OCI-M1 (cell line): ENCODE data around the gene DENND2C.

Source experiments
- DNase-seq: peaks from one replicate; lab custom pipeline; 2025; lab: John Stamatoyannopoulos, UW

DENND2C gene

DNA sequence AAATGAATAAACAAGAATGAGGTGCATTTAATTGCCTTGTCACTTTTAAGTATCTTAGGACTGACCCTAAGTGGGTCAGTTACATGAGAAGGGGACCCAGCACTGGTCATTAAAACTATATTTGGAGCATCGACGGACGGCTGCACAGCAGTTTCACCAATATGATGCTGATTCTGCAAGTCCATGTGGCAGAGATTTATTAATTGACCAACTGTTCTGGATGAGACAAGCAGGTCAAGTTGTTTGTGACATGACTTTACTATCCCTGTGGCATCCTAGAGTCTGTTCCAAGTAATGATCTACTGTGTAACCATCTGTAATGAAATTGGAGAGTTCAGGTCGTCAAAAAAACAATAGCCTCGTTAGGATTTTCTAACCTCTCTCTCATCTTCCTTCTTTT is 16.0 kb upstream of the DENND2C start:
- DNase-seq = no peak

DNA sequence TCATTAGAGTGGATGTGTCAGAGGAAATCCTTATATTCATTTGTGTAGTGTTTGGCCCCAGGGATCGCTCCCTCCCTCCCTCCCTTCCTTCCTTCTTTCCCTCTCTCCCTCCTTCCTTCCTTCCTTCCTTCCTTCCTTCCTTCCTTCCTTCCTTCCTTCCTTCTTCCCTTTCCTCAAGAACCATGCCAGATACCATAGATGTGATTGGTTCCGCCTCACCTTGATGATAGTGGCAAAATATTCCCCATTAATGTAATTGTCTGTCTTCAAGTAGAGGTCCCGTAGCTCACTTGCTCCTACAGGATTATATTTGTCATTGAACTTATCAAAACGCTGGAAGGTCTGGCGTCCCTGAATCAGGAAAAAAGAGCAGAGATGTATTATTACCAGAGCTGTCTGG is 7.8 kb upstream of the DENND2C start:
- DNase-seq = no peak

- DNase-seq = no peak
Measured at GRCh38 chr1:114676115-114676514, 6.3 kb upstream of the DENND2C start.

GRCh38 chr1:114671939-114672275 is 2.1 kb upstream of the DENND2C start:
- no peak for DNase-seq

DNA sequence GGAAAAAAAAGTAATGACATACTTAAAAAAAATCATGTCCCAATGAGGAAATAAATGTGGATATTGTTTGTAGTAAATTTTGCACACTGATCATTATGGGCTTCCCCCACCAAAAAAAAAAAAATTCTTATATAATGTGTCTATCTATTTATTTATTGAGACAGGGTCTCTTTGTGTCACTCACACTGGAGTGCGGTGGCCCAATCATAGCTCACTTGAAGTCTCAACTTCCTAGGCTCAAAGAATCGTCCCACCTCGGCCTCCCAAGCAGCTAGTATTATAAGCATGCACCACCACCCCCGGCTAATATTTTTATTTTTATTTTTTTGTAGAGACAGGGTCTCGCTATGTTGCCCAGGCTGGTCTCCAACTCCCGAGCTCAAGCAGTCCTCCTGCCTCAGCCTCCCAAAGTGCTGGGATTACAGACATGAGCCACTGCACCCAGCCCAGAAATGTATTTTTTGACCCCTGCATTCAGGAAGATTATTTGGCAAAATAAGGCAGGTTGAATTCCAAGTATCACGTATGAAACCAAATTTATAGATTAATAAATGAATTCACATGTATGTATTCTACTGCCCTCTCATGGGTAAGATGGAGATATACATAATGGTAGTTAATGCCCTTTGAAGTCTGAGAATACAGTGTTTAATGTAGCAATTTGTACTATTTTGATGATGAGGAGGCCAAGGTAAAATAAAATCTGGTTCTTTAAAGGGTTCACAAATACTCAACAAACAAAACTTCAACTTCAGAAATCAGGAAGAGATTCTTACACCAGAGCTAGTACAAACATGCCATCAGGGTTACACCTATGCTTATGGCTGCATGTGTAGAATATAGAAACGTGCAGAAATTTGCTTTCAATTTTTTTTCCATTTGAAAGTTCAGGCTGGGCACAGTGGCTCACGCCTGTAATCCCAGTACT is 1.4 kb upstream of the DENND2C start:
- peak; percentile 42 for DNase-seq

- peak; percentile 89 for DNase-seq
Measured at GRCh38 chr1:114670083-114671010, 498 bp upstream of the DENND2C start.

- no peak for DNase-seq
Measured at GRCh38 chr1:114668784-114669561, 876 bp downstream of the DENND2C start.

DNA sequence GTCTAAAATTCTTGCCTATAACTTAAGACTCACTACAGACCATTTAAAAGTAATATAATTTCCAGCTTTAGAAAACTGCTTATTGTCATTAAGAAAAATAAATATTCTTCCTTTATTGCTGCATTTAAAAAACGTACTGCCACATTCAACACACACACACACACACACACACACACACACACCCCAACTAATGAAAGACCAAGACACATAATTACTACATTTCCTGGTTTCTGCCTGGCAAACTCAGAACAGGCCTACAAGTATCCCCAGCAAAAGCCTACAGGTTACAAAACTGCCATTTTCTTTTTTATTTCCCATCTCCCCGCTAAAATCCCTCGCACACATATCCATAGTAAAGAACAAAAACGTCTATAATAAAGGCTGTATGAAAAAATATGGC is 1.5 kb downstream of the DENND2C start:
- DNase-seq = no peak

- DNase-seq = no peak
Measured at GRCh38 chr1:114666954-114667353, 2.9 kb downstream of the DENND2C start.

DNA sequence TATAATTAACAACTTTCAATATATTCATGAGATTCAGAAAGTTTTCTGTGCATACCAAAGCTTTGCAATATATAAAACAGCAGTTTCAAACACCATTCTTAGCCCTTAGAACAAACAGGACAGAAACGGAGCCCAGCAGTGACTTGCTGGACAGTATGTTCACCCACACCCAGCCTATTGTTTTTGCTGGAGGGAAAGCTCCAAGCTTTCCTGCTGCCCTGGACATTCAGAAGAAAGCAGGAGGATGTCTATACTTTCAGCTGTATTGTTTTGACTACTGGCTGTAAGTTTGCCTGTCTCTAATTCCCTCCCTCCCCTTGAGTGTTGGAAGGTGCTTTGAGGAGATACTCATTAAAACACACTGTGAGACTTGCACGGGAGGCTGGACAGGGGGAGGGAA is 9.6 kb downstream of the DENND2C start:
- DNase-seq = no peak

GRCh38 chr1:114651893-114652292 is 18.0 kb downstream of the DENND2C start:
- no peak for DNase-seq

DNA sequence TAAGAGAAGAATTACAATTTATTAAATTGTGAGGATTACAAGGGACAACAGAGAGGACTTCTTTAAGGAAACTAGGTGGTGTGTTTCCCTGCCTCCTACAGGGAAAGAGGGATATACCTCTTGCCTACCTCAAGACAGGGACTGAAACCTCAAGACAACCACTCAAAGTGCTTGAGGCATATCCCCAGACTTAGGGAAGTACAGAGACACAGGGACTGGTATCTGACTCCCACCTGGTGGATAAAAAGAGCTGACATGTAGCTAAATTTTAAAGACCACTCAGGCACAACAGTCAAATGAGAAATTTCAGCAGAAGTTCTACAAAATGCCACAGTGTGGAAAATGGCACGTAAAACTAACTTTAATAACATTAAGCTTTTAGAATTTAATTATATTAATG is 21.3 kb downstream of the DENND2C start:
- peak; percentile 6 for DNase-seq

DNA sequence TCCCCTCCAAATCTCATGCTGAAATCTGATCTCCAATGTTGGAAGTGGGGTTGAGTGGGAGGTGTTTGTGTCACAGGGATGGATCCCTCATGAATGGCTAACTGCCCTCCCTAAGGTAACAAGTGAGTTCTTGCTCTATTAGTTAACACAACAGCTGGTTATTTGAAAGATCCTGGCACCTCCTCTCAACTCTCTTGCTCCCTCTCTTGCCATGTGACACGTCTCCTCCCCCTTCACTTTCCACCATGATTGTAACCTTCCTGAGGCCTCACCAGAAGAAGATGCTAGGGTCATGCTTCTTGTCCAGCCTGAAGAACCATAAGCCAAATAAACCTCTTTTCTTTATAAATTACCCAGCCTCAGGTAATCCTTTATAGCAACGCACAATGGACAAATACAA is 28.5 kb downstream of the DENND2C start:
- DNase-seq = no peak

DNA sequence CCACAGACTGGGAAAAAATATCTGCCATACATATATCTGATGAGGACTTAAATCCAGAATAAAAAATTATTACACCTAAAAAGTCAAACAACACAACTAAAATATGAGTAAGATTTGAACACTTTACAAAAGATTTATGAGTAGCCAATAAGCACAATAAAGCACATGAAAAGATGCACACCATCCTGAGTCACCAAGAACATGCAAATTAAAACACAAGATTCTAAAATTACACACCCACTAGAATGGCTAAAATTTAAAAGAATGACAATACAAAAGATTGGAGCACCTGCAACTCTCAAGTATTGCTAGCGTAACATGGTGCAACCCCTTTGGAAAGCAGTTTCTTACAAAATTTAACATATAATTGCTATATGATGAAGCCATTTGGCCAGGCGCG is 30.9 kb downstream of the DENND2C start:
- DNase-seq = no peak

DNA sequence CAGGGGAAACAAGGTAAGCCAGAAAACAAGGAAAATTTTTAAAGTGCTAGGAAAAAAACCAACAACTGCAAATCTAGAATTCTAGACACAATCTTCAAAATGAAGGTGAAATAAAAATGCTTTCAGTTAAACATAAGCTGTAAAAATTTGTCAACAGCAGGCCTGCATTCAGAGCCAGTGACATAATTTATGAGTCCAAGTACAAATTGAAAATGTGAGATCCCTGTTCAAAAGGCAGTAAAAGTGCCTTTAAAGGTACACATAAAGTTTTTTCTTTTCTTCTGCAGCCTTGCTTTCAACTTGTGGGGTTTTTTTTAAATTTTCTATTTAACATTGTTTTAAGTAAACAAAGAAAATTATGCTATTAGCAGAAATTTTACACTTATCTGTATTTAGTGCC is 37.4 kb downstream of the DENND2C start:
- DNase-seq = no peak

- no peak for DNase-seq
Measured at GRCh38 chr1:114627107-114627506, 42.7 kb downstream of the DENND2C start.

- no peak for DNase-seq
Measured at GRCh38 chr1:114623364-114623763, 46.5 kb downstream of the DENND2C start.

DNA sequence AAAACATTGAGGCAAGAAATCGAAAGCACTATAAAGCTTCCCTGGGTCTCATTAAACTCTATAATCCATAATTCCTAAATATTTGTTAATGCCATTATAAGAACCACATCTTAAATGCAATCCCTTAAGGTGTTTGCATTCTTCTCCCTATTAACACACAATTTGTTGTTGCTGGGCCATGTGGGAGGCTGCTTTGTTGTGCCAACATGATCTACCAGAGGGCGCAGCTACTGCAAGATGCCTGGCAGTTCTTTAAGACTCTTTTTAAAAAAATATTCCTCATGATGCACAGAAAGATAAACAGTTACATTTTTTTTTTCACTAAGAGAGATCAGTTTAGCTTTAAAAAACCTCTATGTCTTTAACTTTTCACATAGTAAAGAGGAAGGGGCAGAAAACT is 49.4 kb downstream of the DENND2C start:
- DNase-seq = no peak

DNA sequence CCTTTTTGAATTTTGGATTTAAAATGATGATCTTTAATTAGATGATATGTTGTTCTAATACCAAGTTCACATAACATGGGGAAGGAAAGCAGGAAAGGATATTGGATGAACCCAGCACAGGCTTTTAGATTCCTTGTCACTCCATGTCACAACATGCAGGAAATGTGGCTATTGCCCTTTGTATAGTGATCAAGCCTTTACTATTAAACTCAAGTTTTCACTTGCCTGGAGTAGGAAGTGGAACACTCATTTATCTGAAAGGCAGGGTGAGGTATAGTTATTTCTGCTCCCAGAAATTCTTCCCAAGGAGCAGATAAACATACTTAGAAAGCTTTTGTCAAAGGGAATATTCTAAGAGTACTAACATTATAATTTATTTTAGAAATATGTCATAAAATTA is 51.2 kb downstream of the DENND2C start:
- DNase-seq = no peak

DNA sequence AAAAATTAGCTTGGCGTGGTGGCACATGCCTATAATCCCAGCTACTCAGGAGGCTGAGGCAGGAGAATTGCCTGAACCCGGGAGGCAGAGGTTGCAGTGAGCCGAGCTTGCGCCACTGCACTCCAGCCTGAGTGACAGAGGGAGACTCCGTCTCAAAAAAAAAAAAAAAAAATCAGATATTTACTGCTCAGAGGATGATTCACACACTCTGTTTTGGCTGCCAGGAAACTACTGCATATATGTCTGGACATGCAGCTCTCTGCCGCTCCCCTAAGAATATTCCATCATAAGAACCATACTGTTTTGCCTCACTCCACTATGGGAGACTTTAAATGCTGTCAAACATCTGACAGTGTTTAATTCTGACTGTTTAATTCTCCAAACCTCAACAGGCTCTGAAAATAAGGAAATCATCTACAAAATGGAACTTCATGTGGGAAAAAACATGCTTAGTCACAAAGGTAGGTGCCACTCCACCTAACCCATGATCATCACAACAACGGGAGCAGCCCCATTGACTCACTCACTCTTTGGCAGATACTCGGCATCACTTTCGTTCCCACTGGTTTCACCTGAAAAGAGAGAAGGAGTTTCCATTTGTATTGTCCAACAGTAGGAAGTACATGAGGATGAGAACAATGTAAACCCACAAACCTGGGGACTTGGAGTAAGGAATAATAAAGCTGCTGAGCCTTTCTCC is 59.2 kb downstream of the DENND2C start:
- no peak for DNase-seq

DNA sequence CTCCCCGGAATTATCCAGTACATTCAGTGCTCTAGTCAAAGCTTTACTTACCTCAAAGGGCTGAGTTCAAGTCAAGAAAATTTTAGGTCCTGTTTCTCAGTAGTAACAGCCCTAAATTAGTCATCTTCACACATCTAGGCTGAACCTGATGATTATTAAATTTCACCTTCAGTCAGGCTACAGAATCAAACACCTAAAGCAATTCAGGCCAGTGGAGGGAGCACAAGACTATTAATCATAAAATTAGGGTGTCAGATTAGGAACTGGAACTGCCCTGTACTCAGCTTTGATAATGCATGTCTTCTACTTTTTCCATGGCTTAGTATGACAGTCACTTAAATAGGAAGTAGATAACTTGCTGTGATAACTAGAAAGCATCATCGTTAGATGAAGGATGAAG is 60.0 kb downstream of the DENND2C start:
- no peak for DNase-seq

- no peak for DNase-seq
Measured at GRCh38 chr1:114609026-114609425, 60.8 kb downstream of the DENND2C start.
